ENCODE results near the gene RHOB.
"Not testable (repeated sequence)": the region's sequence is repeated elsewhere in the genome, so short reads cannot be mapped to it uniquely, and the experiment has no call there.

Gene RHOB

GRCh38 chr2:20422402-20423271 lies 24.2 kb upstream of the RHOB start:
- DNase-seq (ENCODE audit: low spot score) = no peak

- DNase-seq (ENCODE audit: low spot score) = no peak
Measured at GRCh38 chr2:20423359-20423758, 23.5 kb upstream of the RHOB start.

DNA sequence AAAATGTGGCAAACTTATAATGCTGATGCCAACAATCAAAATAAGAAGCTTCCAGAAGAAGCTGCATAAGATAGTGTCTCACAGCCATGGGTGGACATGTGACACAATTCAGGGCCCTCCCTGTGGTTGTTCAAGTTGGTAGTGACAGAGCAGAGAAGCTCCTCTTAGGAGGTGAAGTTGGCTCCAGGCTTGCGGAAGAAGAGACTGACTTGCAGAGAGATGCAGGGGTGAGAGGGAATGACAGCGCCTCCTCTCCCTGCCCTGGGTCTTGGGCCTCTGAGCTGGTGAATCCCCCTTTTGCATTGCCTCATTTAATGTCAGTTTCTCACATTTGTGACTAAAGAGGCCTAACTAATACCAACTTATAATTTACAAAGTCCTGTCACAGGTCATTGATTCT lies 23.0 kb upstream of the RHOB start:
- no peak for DNase-seq (ENCODE audit: low spot score)

- peak; percentile 78 for DNase-seq (ENCODE audit: low spot score)
Measured at GRCh38 chr2:20424300-20425290, 22.3 kb upstream of the RHOB start.

GRCh38 chr2:20425371-20425881 lies 21.4 kb upstream of the RHOB start:
- peak; percentile 18 for DNase-seq (ENCODE audit: low spot score)

DNA sequence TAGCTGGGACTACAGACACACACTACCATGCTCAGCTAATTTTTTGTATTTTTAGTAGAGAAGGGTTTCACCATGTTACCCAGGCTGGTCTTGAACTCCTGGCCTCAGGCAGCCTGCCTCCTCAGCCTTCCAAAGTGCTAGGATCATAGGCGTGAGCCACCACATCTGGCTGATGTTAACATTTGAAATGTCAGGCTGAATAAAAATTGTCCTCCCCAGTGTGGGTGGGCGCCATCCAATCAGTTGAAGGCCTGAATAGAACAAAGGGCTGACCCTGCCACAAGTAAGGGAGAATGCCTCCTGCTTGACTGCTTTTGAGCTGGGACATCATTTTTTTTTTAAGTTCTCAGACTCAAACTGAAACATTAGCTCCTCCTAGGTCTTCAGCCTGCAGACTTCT lies 21.0 kb upstream of the RHOB start:
- DNase-seq (ENCODE audit: low spot score) = no peak

DNA sequence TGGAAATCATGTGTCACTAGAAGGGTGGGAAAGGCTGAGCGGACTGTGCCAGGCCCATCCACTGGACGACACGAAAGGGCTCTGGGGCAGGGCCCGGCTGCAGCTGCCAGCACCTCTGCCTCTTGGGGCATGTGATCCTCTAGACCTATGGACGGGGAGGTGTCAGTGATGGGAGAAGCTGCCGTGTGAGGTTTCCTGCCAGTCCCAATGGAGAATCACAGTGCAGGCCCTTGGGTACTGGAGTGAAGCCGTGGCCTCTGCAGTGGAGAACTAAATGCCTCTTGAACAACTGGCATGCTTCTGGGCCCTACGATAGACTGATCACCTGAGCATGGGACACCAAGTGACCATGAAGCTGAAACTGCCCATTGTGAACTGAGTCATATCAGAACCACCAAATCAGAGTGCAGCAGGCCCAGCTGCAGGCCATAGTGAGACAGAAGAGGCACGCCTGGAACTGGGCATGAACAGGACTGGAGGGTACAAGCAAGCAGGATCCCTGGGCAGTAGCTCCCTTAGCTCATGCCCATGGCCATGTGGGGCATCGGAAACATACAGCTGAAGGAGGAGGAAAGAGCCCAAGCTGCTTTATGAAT lies 18.8 kb upstream of the RHOB start:
- no peak for DNase-seq (ENCODE audit: low spot score)

GRCh38 chr2:20428717-20429490 lies 18.0 kb upstream of the RHOB start:
- no peak for DNase-seq (ENCODE audit: low spot score)

GRCh38 chr2:20429528-20429927 lies 17.3 kb upstream of the RHOB start:
- no peak for DNase-seq (ENCODE audit: low spot score)

DNA sequence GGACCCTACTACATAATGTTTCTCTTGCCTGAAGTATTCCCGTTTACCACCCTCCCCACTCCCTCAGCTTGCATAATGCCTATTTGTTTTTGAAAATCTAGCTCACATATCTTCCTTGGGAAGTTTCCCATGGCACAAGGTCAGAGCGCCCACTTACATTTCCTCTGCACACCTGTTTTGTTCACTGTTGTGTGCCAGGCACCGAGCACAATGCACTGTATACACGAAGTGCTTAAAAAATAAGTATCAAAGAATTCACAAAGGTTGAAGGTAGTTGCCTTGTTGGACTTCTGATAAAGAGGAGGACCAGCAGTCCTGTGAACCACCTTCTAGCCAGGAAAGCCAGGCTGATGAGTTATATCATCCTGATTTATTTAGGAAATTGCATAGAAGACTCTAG lies 16.8 kb upstream of the RHOB start:
- DNase-seq (ENCODE audit: low spot score) = no peak

DNA sequence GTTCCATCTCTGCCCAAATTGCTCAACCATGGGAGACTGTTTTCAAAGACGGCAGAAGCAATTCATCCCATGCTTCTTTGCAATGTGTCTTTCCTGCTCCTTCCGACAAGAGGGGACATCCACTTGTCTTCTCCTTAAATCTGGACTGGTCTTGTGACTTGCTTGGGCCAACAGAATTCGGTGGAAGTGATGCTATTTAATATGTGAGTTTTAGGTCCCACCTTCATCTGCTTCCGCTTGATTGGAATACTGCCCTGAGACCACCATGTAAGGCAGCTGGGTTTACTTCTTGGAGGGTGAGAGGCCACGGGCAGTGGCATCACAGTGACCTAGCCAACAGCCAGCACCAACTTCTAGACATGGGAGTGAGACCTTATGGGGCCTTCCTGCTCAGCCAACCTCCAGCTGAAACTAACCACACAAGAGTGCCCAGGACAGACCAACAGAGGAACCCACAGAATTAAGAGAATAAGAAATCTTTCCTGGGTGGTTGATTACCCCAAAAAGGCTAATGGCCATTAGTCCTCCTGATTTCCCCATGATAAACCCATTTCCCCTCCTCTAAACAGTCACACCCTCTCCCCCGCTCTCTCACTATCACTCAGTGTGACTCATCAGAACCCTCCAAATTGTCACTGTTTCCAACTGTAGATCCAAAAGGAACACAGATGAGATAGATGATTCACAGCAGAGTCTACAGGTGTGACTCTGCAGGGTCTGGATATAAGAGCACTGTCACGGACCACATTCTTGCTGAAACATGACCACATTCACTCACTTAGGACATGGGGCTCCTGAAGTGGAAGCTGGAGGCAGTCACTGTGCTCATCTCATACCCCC lies 16.2 kb upstream of the RHOB start:
- no peak for DNase-seq (ENCODE audit: low spot score)

- no peak for DNase-seq (ENCODE audit: low spot score)
Measured at GRCh38 chr2:20431301-20431698, 15.6 kb upstream of the RHOB start.

- DNase-seq (ENCODE audit: low spot score) = no peak
Measured at GRCh38 chr2:20431772-20432171, 15.1 kb upstream of the RHOB start.

DNA sequence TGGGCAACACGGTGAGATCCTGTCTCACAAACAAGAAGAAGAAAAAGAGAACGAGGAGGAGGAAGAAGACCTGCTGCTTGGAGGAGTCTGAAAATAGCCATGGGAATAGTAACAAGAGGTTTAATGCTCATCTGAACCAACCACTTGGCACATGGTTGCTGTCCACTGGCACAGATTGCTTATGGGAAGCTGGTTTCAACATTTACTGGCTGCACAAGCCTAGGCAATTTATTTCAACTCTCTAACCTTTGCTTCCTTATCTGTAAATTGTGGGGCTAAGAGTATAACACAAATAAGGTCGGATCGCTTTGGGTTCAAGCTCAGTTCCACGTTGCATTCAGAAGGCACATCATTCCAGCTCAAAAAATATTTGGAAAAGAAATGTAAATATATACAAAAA lies 14.2 kb upstream of the RHOB start:
- no peak for DNase-seq (ENCODE audit: low spot score)

- no peak for DNase-seq (ENCODE audit: low spot score)
Measured at GRCh38 chr2:20433249-20433648, 13.6 kb upstream of the RHOB start.

- DNase-seq (ENCODE audit: low spot score) = no peak
Measured at GRCh38 chr2:20433946-20434553, 12.8 kb upstream of the RHOB start.

DNA sequence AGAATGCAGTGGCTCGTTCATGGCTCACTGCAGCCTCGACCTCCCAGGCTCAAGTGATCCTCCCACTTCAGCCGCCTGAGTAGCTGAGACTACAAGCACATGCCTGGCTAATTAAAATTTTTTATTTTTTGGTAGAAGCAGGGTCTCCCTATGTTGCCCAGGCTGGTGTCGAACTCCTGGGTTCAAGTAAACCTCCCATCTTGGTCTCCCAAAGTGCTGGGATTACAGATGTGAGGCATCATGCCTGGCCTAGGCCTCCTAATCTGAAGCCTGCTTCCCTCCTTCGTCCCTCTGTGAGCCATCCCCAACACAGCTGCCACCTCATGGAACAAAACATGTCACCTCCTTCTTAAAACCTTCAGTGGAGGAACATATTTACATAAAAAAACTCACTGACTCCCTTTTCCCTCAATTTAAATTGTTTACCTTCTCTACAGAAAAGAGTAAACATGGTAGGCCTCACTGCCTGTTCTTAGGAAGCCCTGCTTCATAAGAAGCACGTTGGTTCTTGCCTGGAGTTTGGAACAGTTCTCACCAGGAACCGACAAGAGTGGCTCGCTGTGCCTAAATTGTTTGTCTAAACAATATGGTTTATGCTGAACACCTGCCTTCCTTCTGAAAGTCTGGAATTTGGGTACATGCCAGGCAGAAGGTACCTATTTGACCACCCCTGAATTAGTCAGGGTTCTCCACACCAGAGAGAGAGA lies 12.1 kb upstream of the RHOB start:
- no peak for DNase-seq (ENCODE audit: low spot score)

DNA sequence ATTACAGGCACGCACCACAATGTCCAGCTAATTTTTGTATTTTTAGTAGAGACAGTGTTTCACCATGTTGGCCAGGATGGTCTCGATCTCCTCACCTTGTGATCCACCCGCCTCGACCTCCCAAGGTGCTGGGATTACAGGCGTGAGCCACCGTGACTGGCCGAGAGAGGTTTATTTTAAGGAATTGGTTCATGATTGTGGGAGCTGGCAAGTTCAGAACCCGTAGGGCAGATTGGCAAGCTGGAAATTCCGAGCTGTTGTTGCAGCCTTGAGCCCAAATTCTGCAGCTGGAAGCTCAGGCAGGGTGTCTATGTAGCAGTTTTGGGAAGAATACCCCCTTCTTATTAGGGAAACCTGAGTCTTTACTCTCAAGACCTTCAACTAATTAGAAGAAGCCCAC lies 11.4 kb upstream of the RHOB start:
- DNase-seq (ENCODE audit: low spot score) = not testable (repeated sequence)

DNA sequence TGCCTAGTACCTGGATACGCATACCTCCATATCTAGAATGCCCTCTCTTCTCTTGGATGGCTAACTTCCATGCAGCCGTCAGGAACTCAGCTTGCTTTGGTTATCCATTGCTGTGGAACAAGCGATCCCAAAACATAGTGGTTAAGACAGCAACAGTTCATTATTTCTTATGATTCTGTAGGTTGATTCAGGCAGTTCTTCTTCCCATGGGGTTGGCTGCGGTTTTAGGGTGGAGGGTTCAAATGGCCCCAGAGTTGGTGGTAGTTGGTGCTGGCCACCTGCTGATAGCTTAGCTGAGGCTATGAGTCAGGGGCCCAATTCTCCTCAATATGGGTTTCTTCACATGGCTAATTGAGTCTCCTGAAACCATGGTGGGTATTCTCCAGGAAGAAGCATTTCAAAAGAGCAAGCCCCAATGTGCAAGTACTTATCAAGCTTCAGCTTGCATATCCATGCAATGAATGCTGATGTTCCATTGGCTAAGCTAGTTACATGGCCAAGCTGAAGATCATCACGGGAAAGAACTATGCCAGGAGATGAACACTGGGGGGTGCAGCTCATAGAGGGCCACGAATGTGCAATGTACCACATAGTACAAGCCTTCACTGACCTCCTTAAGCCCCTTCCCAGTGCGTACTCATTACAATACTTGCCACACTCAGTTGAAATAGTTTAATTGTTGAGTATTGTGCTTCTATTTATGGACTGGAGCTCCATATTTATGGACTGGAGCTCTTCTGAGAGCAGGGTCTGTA lies 10.0 kb upstream of the RHOB start:
- no peak for DNase-seq (ENCODE audit: low spot score)
